SK-MEL-5 (cell line): ENCODE results near the gene TMPRSS7. TPM values are rescaled to one million over a fixed set of nuclear protein-coding genes. Genes with fewer than 3 reads are reported as not detected.

Experiments used
- small RNA-seq, 2 experiments: library from RNA; depleted of rRNA; stranded (forward); fragments of <200 nt; gene quantifications; one replicate each; pipeline ENCODE3, GENCODE V24; 2014
- total RNA-seq: library from RNA; depleted of rRNA; stranded (reverse); fragments of >200 nt; shearing (Covaris generic); gene quantifications from 2 replicates; pipeline ENCODE4 v1.2.3, GENCODE V29; 2014; rRNA removed

TMPRSS7 gene
- total RNA-seq, 1 experiment from 2014 or later, result not detected

Small RNAs within 50 kb of the gene (small RNA-seq; reads per million reads assigned to genes)
- gene MIR567, result 0 reads per million in 2 experiments

Other genes starting within 250 kb of the TMPRSS7 start
- 36.2 and 36.9 TPM in 2 replicates for gene PHLDB2, start 175.5 kb upstream of the TMPRSS7 start, total RNA-seq
- 60.9 and 66.4 TPM in 2 replicates for gene ABHD10, start 55.7 kb upstream of the TMPRSS7 start, total RNA-seq
- not detected in 2 replicates for gene TAGLN3, start 35.8 kb upstream of the TMPRSS7 start, total RNA-seq
- gene C3orf52, start 51.7 kb downstream of the TMPRSS7 start, total RNA-seq, result 11.0 and 12.4 TPM in 2 replicates
- gene GCSAM, start 98.5 kb downstream of the TMPRSS7 start, total RNA-seq, result not detected in 2 replicates